HG03066 (cell line): ENCODE data around the gene HIPK3.

ENCODE experiments used
- ATAC-seq: cut with Tn5 transposase; IDR thresholded peaks from one replicate; pipeline ENCODE4 v1.9.1; 2021; ENCODE audit warnings: low read depth; ENCODE audit not compliant: unreplicated experiment

Gene HIPK3

DNA sequence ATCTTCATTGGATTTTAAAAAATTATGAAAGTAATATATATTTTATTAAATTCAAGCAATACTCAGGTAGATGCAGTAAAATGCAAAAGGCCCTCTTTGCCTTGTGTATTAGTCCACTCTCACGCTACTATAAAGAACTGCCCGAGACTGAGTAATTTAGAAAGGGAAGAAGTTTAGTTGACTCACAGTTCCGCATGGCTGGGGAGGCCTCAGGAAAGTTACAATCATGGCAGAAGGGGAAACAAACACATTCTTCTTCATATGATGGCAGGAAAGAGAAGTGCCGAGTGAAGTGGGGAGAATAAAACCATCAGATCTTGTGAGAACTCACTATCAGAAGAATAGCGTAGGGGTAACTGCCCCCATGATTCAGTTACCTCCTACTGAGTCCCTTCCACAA lies 130.8 kb downstream of the HIPK3 start:
- no peak for ATAC-seq

DNA sequence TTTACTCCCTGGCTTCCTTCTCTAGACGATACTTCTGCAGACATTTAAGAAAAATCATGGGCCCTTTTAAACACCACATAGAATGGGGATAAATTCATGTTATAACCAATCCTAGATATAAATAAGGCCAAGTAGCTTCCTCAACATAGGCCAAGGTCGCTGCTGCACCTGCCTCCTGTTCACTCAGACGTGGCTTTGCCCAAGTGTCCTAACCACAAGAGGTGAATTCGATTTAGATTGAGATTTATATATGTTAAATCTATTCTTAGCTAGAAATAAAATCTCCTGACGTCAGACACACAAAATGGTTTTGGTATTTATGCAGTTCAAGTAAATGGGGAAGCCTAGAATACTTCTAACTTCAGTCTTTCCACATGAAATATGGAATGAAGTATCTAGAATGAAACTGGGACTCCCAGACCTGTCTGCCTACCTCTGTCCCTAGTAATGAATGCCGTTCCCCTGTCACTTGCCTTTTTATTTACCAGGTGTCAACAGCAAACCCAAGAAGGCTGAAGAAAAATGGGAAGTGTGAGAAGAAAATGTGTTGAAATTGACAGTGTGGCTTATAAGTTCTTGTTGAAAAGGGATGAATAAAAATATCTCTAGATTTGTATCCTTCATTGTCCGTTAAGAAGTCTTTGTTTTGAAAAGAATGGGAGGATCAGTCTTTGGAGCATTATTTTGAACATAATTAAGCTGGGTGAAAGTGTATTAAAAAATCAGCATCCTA lies 131.8 kb downstream of the HIPK3 start:
- no peak for ATAC-seq

DNA sequence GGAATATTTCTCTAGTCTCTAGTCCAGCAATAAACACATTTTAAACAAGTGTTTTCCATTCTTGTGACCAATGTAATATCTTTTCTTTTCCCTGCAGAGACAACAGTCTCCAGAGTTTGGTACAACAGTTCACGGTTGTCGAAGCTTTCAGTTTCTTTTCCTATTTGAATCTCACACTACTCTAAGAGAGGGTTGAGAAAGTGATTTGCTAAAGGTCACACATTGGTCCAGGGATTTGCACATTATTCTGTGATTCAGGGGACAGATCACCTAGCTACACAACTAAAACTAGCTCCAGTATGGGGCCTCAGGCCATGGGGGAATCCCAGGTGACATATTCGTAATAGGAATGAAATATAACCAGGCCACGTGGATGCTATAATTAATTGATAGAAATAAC lies 132.5 kb downstream of the HIPK3 start:
- ATAC-seq: peak; percentile 61

DNA sequence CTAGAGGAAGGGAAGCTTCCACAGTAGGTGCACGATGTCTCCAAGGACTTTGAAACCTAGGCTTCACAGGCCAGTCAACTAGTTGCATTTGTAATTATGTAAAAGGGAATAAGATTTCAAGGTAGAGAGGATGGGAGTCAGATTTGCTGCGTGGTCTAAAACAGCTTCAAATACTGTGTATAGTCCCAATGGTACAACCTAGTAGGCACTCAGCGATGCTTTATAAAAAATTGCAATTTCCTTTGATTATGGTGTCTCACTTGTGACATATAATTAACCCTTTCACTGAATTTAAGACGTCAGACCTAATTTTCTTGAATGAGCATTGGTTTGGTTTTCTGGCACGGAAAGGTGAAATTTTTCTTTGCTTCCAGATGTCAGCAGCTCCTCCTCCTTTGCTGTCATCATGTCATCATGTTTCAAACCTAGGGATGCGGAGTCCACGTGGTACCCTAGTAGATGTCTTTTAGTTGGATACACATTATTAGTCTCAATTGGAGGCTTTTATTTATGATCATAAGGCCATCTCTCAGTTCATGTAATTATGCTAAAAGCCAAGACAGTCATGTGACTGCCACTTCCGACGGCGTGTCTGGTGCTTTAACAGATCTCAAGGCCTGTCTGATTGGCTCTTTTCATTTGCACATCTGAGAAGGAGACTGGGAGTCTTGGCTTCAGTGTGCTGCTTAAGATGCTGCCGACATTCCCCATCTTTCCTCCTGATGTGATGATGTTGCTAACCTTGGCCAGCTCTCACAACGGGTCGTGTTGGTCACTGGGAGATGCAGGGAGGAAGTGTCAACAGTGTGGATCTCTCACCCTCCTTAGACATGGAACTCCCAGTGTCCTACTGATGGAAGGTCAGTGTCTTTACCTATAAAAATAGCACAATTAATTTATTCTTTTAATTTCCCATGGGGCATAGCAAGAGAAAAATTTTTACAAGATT lies 134.0 kb downstream of the HIPK3 start:
- no peak for ATAC-seq

DNA sequence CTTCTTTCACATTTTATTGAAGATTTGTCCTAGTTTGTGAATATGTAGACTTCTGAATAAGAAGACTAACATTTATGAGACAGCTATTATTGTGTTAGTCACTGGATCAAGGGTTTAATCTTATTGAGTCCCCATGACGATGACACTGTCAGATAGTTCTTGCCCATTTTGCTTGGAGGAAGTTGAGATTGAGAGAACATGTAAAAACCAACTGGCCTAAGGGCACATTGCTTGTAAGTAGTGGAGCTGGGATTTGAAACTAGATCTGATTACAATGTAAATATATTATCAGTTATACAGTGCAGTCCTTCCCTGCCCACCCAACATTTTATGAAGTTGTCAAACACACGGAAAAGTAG lies 134.7 kb downstream of the HIPK3 start:
- ATAC-seq: no peak

GRCh38 chr11:33394431-33395109 lies 137.4 kb downstream of the HIPK3 start:
- no peak for ATAC-seq

DNA sequence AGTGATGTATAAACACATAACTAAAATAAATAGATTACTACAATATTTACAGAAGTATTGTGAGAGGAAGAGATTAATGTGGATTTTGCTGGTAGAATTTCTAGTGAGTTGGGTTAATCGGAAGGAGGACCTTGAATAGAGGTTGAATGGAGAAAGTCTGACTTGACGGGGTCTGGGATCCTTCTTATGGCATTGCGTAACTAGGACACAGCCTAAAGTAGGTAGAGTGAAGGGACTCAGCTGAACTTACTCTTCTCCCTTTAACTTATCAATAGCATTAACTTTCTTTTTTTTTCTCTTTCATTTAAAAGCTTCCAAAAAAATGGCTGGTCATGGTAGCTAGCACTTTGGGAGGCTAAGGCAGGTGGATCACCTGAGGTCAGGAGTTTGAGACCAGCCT lies 139.2 kb downstream of the HIPK3 start:
- no peak for ATAC-seq

DNA sequence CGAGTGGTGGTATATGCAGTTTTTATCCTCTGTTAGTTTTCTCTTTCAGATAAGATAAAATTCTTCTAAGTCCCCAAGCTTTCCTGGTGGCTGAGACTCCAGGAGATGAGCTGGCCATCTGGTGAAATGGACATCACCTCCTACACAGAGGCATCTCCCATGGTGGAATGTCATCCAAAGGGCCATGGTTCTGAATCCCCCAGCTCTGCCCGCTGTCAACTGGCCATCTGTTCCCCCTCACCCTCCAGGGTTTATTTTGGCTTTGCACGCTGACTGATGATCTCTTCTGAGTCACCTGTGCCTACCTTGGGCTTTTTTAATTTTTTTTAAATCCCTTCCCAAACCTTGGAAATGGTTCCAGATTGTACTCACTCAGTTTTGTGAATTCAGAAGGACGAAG lies 142.2 kb downstream of the HIPK3 start:
- ATAC-seq: no peak

- ATAC-seq: no peak
These were observed 144.9 kb downstream of the HIPK3 start for GRCh38 chr11:33402066-33402465.

DNA sequence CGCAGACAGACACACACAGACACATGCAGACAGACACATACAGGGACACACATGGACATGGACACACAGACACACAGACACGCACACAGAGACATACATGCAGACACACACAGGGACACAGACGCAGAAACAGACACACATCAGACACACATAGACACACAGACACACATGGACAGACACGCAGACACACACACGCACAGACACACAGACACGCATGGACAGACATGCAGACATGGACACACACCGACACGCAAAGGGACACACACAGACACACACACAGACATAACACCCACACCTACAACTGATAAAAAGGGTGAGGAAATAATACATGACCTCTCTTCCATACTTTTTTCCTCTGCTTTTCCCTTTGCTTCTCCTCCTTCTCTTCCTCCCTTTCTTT lies 146.2 kb downstream of the HIPK3 start:
- ATAC-seq: no peak

DNA sequence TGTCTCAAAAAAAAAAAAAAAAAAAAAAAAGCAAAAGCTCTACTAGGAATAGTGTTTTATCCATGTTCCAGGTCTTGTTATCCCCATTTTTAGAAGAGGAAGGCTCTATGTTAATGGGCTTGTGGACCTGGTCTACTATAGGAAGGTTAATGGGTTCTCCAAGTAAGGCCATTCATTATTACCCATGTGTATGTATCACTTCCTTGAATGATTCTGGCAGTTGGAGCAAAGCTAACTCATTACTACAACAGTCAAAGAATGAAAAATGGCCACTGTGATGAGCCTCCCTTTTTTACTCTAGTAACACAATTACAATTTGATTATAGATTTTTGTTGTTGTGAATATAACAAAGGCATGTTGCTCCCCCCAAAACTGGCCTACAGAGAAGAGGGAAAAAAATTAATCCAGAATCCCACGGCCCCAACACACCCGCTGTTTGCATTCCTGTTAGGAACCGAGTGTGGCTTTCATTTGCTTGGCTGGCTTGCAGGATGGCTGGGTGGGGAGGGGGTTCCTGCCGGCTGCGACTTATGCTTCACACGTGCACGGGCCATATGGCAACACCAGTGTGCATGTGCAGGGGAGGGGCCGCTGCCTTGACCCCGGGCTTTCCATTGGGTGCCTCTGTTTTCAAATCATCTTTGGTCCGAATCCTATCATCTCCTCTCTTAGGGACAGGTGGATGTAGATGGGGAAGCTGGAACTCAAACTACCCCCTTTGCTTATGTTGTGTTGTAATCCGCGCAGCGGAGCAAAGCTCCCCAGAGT lies 148.8 kb downstream of the HIPK3 start:
- ATAC-seq: no peak
